Measurements from ENCODE around the gene INTS14. TPM values are rescaled to one million over a fixed set of nuclear protein-coding genes. Genes with fewer than 3 reads are reported as not detected.

INTS14 gene
- total RNA-seq (10 to 100 TPM; 11.2 to 19.3 (median 15.8) TPM), polyA plus RNA-seq (10 to 100 TPM in 1 of 2 donors, 1 to 10 TPM in 1; 5.7 to 15.1 TPM)
- long read RNA-seq, donor 1, transcript INTS14-217 (12 exons, 2,615 nt) = minor isoform, 5 of 30 reads
- long read RNA-seq, donor 1, transcript INTS14-201 (12 exons, 2,393 nt) = major isoform, 10 of 30 reads
- long read RNA-seq, donor 1, partial matches to known transcripts = 1 of 30 reads
- long read RNA-seq, donor 1, other reads (novel, unspliced or antisense) = 11 of 30 reads
- long read RNA-seq, donor 2, transcript INTS14-217 (12 exons, 2,615 nt) = major isoform, 27 of 110 reads
- long read RNA-seq, donor 2, transcript INTS14-201 (12 exons, 2,393 nt) = major isoform, 27 of 110 reads
- long read RNA-seq, donor 2, partial matches to known transcripts = 7 of 110 reads
- long read RNA-seq, donor 2, other reads (novel, unspliced or antisense) = 41 of 110 reads
- long read RNA-seq, donor 3, transcript INTS14-201 (12 exons, 2,393 nt) = major isoform, 8 of 21 reads
- long read RNA-seq, donor 3, partial matches to known transcripts = 0 of 21 reads
- long read RNA-seq, donor 3, other reads (novel, unspliced or antisense) = 10 of 21 reads

- 0 to 1% (median 0%) methylated on average over 59 to 64 of the region's 64 CpGs for WGBS, 4 donors
- TF ChIP-seq POLR2A (IDR thresholded peaks at IDR 0.05) (peak in 1 of 2 donors; percentile 71), CTCF (IDR thresholded peaks at IDR 0.05) (peak; percentile 56 to 83 (median 76))
- peak; percentile 97 to 99 (median 98) for DNase-seq
- Histone ChIP-seq H3K4me3 (peak within 1 kb of the TSS; percentile 49 to 98 (median 86)), H3K36me3 (peaks cover 0 to 9% (median 0%) of the 10 kb centered on the region in 9 donors), H3K27me3 (no peaks in the 10 kb centered on the region), H3K27ac (peak within 1 kb of the TSS; percentile 87 to 98 (median 94)), H3K4me1 (peaks cover 3 to 28% (median 20%) of the 10 kb centered on the region in 12 donors), H3K9me3 (no peaks in the 10 kb centered on the region)
- peak; percentile 99 to 100 (median 99) for ATAC-seq
- intact Hi-C loops (cut with DNase I) = loop anchor here in 2 of 10 donors (1.0 to 2.0 kb wide), 3 partner anchors 80 to 258 kb away; partner anchors contain the start of genes DPP8 (in 1 of the 2), HACD3 (in 1 of the 2) and RAB11A (in 1 of the 2)
These were observed at the start of gene INTS14 for GRCh38 chr15:65610871-65611718. Gene INTS14, minus strand, starts transcription at chr15:65611131. Its CDS starts 3,751 bp downstream, at chr15:65607380.

GRCh38 chr15:65659502-65660052, 48.6 kb upstream of the INTS14 start:
- Histone ChIP-seq H3K4me3 (no peak overlapping the region), H3K27ac (no peak overlapping the region), H3K4me1 (no peaks in the 10 kb centered on the region), H3K9me3 (no peaks in the 10 kb centered on the region), H3K27me3 (no peaks in the 10 kb centered on the region), H3K36me3 (peaks cover 0 to 96% (median 87%) of the 10 kb centered on the region in 9 donors)
- intact Hi-C loops (cut with DNase I) = no loop called here
- DNase-seq = no peak
- ATAC-seq = no peak
- WGBS, 4 donors = 92 to 96% (median 95%) methylated on average over 4 of the region's 4 CpGs
- TF ChIP-seq CTCF (IDR thresholded peaks at IDR 0.05) = no peak

- no peak overlapping the region for H3K27ac ChIP-seq
- TF ChIP-seq CTCF (IDR thresholded peaks at IDR 0.05) (no peak), POLR2A (IDR thresholded peaks at IDR 0.05) (no peak)
- WGBS, 4 donors = 82 to 88% (median 86%) methylated on average over 4 of the region's 4 CpGs
- intact Hi-C loops (cut with DNase I) = no loop called here
- no peaks in the 10 kb centered on the region for H3K27me3 ChIP-seq
- no peak for DNase-seq
- H3K36me3 ChIP-seq = peaks cover 0 to 91% (median 60%) of the 10 kb centered on the region in 9 donors
- no peak for ATAC-seq
- no peaks in the 10 kb centered on the region for H3K9me3 ChIP-seq
- peaks cover 0 to 8% (median 0%) of the 10 kb centered on the region in 12 donors for H3K4me1 ChIP-seq
- H3K4me3 ChIP-seq = no peak overlapping the region
These were observed 44.5 kb upstream of the INTS14 start for GRCh38 chr15:65655457-65655856.

Measured in heart left ventricle (tissue), 16 donors.